Right lobe of liver (tissue), 4 donors: ENCODE data around the gene COL1A1.

Source experiments
- POLR2A ChIP-seq: fragments of 450-650 bp; IDR thresholded peaks from one replicate; pipeline ENCODE4 v1.6.1; 2017; ENCODE audit warnings: antibody characterized with exemption, mild to moderate bottlenecking
- TF ChIP-seq, protein P1 (sequence below), 4 donors: fragments of 200-600 bp in 3 of 4; fragments of 450-650 bp in 1 of 4; IDR thresholded peaks; one replicate each; pipeline versions ENCODE4 v1.5.1 to v1.8.0; 2016 to 2022; ENCODE audit warnings: antibody characterized with exemption in 4 of 4, mild to moderate bottlenecking in 2 of 4
- donor health status: DM: no; HTN: no; CAD: no.
- donor health status: DM: no; HTN: no; CAD: no.
- donor health status: DM: no; HTN: yes; CAD: no.

DNA sequence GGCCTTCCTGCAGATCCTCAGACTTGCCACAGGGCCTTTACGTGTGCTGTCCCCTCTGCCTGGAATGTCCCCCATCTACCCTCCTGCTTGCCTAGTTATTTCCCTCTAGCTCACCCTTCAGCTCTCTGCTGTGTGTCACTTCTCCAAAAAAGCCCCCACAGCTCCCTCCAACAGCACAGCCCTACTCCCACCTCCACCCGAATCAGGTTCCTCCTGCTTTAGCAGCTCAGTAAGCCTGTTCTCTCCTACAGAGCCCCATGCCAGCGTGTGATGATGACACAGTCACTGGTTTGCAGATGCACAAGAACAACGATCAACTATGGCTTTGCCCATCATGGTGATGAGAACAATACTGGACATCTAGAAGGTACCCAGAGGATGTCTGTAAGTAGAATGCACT, 64.4 kb downstream of the COL1A1 start:
- TF ChIP-seq, protein P1, sequence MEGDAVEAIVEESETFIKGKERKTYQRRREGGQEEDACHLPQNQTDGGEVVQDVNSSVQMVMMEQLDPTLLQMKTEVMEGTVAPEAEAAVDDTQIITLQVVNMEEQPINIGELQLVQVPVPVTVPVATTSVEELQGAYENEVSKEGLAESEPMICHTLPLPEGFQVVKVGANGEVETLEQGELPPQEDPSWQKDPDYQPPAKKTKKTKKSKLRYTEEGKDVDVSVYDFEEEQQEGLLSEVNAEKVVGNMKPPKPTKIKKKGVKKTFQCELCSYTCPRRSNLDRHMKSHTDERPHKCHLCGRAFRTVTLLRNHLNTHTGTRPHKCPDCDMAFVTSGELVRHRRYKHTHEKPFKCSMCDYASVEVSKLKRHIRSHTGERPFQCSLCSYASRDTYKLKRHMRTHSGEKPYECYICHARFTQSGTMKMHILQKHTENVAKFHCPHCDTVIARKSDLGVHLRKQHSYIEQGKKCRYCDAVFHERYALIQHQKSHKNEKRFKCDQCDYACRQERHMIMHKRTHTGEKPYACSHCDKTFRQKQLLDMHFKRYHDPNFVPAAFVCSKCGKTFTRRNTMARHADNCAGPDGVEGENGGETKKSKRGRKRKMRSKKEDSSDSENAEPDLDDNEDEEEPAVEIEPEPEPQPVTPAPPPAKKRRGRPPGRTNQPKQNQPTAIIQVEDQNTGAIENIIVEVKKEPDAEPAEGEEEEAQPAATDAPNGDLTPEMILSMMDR (IDR thresholded peaks at IDR 0.05): no peak
- TF ChIP-seq POLR2A: no peak
